Adrenal gland (tissue), 12 donors: Measurements from ENCODE around the gene SLC6A18. TPM values are rescaled to one million over a fixed set of nuclear protein-coding genes. Genes with fewer than 3 reads are reported as not detected.

Experiments used
- DNase-seq, 7 donors: peaks; one replicate each; pipeline ENCODE4 v3.0.0-alpha.2; 2019 to 2020
- H3K27ac ChIP-seq, 5 donors: fragments of 200-600 bp; sonication (generic) in 4 of 5; 1 replicate in 3 of 5; 2 replicates in 2 of 5; pipeline versions ENCODE4 v1.5.1 to v1.8.0; 2016 to 2020; ENCODE audit warnings: mild to moderate bottlenecking in 1 of 5
- H3K27me3 ChIP-seq: fragments of 200-600 bp; 2 replicates; pipeline ENCODE4 v1.8.0; 2021
- H3K36me3 ChIP-seq, 2 donors: fragments of 200-600 bp; replicated peaks in 1 of 2; 1 replicate in 1 of 2; 2 replicates in 1 of 2; pipeline versions ENCODE4 v1.5.1 to v1.8.0; 2018 to 2022
- H3K4me1 ChIP-seq, 2 donors: fragments of 200-600 bp; replicated peaks in 1 of 2; 1 replicate in 1 of 2; 2 replicates in 1 of 2; pipeline versions ENCODE4 v1.5.1 to v1.8.0; 2018 to 2021
- H3K4me3 ChIP-seq, 4 donors: fragments of 200-600 bp; sonication (generic) in 3 of 4; one replicate each; pipeline ENCODE4 v1.5.1; 2016 to 2018
- H3K9me3 ChIP-seq, 3 donors: fragments of 200-600 bp; sonication (generic) in 1 of 3; replicated peaks in 1 of 3; 1 replicate in 2 of 3; 2 replicates in 1 of 3; pipeline versions ENCODE4 v1.5.1 to v1.8.0; 2016 to 2021
- CTCF ChIP-seq, 6 experiments: fragments of 450-650 bp in 4 of 6; fragments of 200-600 bp in 2 of 6; sonication (generic) in 1 of 6; IDR thresholded peaks; 1 replicate in 5 of 6; 2 replicates in 1 of 6; pipeline versions ENCODE4 v1.5.1 to v1.8.0; 2016 to 2021; ENCODE audit warnings: antibody characterized with exemption in 6 of 6, mild to moderate bottlenecking in 2 of 6, moderate library complexity in 1 of 6
- POLR2A ChIP-seq, 2 donors: fragments of 450-650 bp; IDR thresholded peaks; one replicate each; pipeline ENCODE4 v1.6.1; 2017; ENCODE audit warnings: antibody characterized with exemption in 2 of 2, mild to moderate bottlenecking in 2 of 2, moderate library complexity in 1 of 2
- whole genome bisulfite sequencing, 4 donors: extraction: QIAGEN DNeasy Blood & Tissue Kit in 2 of 4; methylation state at CpG; one replicate each; pipeline versions ENCODE4 v1.1.5 to v1.1.7; 2013 to 2017; 5-methylcytosine and 5-hydroxymethylcytosine counted together
- intact Hi-C, 2 donors: fragments of 100-400 bp; cut with DNase I; formaldehyde crosslinking; loops; one replicate each; pipeline versions ENCODE4 v1.14.1 to v1.15.0; 2022 to 2023
- polyA plus RNA-seq, 3 donors: library from polyadenylated mRNA; stranded (reverse); fragments of 200-250 nt in 2 of 3; fragments of 350-450 nt in 1 of 3; fragmentation: Illumina TruSeq in 1 of 3; extraction: RNeasy Lipid Tissue Mini Kit (QIAGEN cat#74804) in 1 of 3; gene quantifications; one replicate each; pipeline ENCODE4 v1.2.3, GENCODE V29; 2013 to 2014
- total RNA-seq, 9 donors: library from RNA; depleted of rRNA in 4 of 9; stranded (reverse); fragments of >200 nt in 4 of 9; fragments of 120-200 nt in 1 of 9; fragmentation: NEBNext Ultra II Directional in 1 of 9; extraction: Animal tissue kit (Norgen Biotek cat#: 25700) in 1 of 9; gene quantifications; one replicate each; pipeline versions ENCODE4 v1.1.0 to v1.2.4, GENCODE V29; 2013 to 2023
- donor health status: healthy with polysubstance abuse.
- donor health status: Bipolar disorder and iron deficiency.
- donor health status: DM: yes; HTN: yes; CAD: no.
- donor health status: DM: no; HTN: no; CAD: no.
- donor health status: DM: no; HTN: no; CAD: no.
- donor health status: DM: yes; HTN: yes; CAD: no.

SLC6A18 gene
- total and polyA plus RNA-seq, 12 donors, result not detected

GRCh38 chr5:1278656-1279442 lies 53.7 kb downstream of the SLC6A18 start:
- Histone ChIP-seq H3K27ac (no peak overlapping the region), H3K4me1 (no peaks in the 10 kb centered on the region), H3K27me3 (no peaks in the 10 kb centered on the region), H3K4me3 (no peak overlapping the region), H3K9me3 (no peaks in the 10 kb centered on the region), H3K36me3 (no peaks in the 10 kb centered on the region)
- no peak for DNase-seq
- TF ChIP-seq CTCF (IDR thresholded peaks at IDR 0.05) (no peak), POLR2A (IDR thresholded peaks at IDR 0.05) (no peak)
- 90 to 96% (median 95%) methylated on average over 6 to 42 of the region's 42 CpGs for WGBS, 4 donors
- intact Hi-C loops, result no loop called here

- Histone ChIP-seq H3K9me3 (no peaks in the 10 kb centered on the region), H3K27ac (no peak overlapping the region), H3K4me3 (no peak overlapping the region), H3K36me3 (no peaks in the 10 kb centered on the region), H3K4me1 (no peaks in the 10 kb centered on the region), H3K27me3 (no peaks in the 10 kb centered on the region)
- intact Hi-C loops, result no loop called here
- no peak for DNase-seq
- 83 to 91% (median 86%) methylated on average over 18 to 34 of the region's 34 CpGs for WGBS, 4 donors
- TF ChIP-seq POLR2A (IDR thresholded peaks at IDR 0.05) (no peak), CTCF (IDR thresholded peaks at IDR 0.05) (no peak)
Measured at GRCh38 chr5:1279443-1280151, 54.4 kb downstream of the SLC6A18 start.

- WGBS, 4 donors, result 85 to 91% (median 88%) methylated on average over 10 to 32 of the region's 32 CpGs
- Histone ChIP-seq H3K27ac (no peak overlapping the region), H3K9me3 (no peaks in the 10 kb centered on the region), H3K36me3 (no peaks in the 10 kb centered on the region), H3K4me1 (no peaks in the 10 kb centered on the region), H3K27me3 (no peaks in the 10 kb centered on the region), H3K4me3 (no peak overlapping the region)
- DNase-seq, result no peak
- no peak for TF ChIP-seq CTCF (IDR thresholded peaks at IDR 0.05)
- no peak for TF ChIP-seq POLR2A (IDR thresholded peaks at IDR 0.05)
- intact Hi-C loops, result no loop called here
Measured at GRCh38 chr5:1280177-1281037, 55.2 kb downstream of the SLC6A18 start.
